Stimulated activated CD4-positive, alpha-beta T cell treated with anti-CD3 and anti-CD28 coated beads, Interleukin-2, amount 100 ng/mL, for 4 hours (primary cell): ENCODE measurements around the gene SLC43A3.
"Not testable (repeated sequence)": the region's sequence is repeated elsewhere in the genome, so short reads cannot be mapped to it uniquely, and the experiment has no call there.

ENCODE experiments used
- DNase-seq: peaks from one replicate; pipeline ENCODE4 v3.0.0-alpha.2; 2020; ENCODE audit warnings: low read depth

Gene SLC43A3

DNA sequence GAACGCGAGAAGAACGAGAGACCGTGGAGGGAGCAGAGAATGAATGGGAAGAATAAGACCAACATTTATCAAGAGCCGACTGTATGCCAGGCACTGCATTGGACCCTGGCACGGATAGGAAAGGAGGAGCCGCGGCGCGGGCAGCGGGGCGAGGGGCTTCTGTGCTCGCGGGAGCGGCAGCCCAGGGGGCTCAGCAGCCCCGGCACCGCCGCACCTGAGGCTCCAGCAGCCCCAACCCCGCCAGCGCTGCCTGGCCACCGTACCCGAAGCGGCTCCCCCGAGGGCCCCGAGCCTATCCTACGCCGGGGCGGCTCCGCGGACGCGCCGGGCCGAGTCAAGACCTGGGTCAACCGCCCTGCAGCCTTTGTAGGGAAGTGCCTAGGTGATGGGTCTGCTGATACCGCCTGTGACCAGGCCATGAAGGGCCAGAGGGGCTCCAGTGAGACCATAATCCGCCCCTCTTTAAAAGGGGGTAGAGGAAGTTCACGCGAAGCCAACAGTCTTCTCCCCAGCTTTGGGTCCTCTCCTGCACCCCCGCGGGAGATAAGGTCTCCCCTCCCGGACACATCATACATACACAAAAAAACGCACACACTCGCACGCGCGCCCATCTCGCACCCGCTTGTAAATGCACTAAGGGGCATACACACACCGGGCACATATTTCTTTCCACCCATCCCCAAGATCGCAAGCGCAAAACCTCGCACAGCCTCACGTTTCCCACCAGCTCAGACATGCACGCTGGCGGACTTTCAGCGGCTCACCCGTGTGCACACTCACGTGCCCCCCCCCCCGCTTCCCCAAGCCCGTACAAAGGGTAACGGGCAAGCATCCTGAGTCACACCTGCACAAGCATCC is 32.5 kb upstream of the SLC43A3 start:
- peak; percentile 23 for DNase-seq

DNA sequence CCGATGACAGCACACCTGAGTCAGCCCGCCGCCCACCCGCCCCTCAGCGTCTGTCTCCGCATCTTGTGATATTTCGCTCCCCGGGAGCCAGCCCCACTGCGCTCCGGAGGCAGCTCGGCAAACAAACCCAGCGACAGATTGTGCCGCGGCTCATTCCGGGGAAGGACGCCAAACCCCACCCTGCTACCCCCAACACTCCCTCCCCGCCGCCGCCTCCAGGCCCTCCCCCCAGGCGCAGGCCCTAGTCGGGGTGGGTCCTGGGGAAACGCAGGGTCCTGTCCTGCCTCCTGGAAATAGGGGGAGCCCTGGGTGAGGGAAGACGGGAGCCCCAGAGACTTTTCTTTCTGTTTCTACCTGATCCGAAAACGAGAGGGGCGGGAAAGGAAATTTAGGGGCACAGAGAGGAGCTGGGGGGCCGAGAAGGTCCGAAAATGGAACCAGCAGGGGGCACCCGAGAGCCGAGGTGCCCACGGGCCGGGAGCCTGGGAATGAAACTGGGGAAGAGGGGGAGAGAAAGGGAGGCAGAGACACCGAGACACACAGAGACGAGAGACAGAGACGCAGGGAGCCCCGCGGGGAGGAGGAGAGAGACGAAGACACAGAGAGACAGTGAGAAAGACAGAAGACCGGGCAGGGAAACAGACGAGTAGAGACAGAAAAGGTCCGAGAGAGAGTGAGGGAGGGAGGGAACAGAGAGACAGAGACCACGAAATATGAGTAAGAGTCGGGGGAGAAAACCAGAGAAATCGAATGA is 31.7 kb upstream of the SLC43A3 start:
- peak; percentile 84 for DNase-seq

DNA sequence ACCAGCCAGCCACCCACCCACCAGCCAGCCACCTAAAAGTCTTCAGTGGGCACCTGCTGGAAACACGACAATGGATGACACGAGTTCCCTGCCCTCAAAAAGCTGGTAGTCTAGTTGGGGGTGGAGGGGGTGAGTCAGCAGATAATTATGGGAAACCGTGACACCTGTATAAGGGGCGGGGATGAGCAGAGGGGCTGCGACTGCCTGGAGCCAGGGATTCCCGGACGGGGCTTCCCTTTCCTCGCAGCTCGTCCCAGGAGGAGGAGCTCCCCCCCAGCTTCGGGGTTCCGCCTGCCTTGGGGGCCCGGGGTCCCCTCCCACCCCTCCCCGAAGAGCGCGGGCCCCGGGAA is 31.1 kb upstream of the SLC43A3 start:
- DNase-seq = peak; percentile 62

DNA sequence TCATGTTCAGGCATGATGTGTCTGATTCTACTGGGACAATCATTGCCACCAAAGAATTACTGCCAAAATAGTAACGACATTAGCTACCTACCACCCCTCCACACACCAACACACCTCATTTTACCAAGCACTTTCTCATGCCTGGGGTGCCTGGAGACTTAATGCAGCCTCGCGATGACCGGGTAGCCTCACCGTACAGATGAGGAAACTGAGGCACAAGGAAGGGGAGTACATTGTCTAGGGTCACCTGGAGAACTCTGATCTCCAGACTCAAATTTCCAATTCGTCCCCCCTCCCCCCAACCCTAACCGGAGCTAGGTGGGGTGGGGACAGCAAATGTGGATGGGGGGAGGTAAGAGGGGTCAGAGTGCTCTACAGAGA is 30.7 kb upstream of the SLC43A3 start:
- DNase-seq = no peak

DNA sequence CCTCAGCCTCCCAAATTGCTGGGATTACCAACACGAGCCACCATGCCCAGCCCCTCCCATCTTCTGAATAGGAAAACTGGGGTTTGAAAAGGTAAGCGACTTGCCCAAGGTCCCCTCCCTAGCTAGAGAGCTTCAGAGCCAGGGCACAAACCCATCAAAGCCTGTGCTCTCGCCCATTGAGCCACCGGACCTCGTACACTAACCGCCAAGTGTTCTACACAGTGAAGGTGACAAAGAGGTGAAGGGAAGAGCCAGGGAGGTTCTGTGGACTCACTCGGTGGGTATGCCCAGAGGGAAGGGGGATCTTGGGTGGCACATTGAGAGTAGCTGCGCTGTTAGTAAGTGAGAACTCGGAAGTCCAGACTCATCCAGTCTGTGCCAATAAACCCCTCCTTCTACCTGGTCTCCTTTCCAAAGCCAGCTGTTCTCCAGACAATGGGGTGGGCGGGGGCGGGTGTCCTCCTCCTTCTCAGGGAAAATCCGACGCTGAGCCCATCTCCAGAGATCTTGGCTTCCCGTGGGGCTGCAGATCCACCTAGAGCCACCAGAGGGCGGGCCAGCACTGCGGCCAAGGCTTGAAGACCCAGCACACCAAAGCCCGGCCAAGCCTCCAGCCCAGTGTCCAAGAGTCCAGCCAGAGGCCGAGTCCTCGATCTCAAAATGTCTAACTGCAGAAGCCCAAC is 30.2 kb upstream of the SLC43A3 start:
- DNase-seq = peak; percentile 54

DNA sequence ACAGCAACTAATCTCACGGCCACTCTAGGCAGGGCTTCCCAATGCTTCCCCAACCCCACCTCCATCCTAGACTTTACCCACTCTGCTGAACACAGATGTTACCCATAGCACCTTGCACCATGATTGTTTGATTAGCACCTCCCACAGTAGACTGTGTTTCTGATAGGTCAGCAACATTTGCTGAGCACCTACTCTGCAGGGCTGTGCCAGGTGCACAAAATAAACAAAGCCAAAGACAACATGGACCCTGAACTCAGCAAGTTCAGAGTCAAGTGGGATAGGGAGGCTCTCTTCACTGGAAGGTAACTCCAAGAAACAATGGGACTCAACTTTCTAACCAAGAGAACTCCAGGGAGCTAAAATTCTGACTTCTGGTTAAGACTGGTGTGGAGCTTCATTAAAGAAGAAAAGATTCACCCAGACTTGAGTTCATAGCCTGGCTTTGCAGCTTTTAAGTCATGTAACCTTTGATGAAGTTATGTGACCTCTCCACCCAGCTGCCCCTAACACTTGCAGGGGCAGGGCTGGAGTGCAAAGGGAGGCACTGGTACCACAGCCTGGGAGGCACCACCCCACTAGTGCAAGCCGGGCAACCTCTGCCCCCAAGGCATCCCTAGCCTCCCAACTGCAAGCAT is 26.7 kb upstream of the SLC43A3 start:
- DNase-seq = no peak

DNA sequence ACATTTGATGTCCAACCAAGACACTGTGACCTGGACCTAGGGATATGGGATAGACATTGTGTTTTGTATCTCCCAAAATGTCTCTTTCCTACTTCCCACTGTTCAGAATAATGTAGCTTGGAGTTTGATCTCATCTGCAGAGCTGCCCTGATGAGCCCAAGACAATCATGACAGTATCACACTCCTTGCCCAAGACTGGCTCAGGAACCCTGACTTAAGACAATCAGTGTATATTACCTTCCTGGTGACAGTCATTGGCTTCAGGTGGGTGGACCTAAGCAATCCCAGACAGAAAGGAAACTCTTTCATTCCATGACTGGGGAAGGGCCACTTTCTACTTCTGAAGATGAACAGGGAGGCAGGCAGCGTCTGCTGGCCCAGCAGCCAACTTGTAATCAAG is 19.1 kb upstream of the SLC43A3 start:
- no peak for DNase-seq

DNA sequence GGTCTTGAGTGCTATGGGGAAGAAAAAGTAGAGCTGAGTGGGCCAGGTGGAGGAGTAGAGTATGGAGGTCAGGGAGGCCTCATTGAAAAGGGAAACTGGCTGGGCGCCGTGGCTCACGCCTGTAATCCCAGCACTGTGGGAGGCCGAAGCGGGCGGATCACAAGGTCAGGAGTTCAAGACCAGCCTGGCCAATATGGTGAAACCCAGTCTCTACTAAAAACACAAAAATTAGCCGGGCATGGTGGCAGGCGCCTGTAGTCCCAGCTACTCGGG is 18.1 kb upstream of the SLC43A3 start:
- DNase-seq = not testable (repeated sequence)

DNA sequence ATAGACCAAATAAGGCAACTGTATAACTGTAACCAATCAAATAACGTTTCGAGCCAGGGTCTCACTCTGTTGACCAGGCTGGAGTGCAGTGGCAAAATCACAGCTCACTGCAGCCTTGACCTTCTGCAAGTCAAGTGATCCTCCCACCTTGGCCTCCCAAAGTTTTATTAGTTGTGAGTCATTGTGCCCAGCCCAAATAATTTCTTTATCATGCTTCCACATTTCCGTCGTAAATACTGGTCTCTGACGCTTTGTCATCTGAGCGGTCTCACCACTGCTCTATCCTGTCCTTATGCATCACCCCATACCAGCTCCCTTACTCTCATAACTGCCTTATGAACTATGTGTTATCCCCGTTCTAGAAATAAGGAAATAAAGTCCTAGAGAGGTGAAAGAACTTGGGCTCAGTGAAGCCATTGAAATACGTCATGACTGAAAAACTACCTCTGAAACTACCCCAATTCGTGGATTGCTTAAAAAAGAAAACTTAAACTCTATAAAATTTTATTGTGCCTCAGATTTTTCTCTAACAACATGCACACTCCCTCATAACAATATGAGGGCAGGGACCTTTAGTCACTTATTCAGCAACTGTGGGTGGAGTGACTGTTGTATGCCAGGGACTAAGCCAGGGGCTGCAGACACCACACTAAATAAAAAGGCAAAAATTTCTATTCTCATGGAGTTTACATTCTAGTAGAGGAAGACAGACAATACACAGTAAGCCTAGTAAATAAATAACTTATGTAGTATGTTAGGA is 17.6 kb upstream of the SLC43A3 start:
- no peak for DNase-seq

DNA sequence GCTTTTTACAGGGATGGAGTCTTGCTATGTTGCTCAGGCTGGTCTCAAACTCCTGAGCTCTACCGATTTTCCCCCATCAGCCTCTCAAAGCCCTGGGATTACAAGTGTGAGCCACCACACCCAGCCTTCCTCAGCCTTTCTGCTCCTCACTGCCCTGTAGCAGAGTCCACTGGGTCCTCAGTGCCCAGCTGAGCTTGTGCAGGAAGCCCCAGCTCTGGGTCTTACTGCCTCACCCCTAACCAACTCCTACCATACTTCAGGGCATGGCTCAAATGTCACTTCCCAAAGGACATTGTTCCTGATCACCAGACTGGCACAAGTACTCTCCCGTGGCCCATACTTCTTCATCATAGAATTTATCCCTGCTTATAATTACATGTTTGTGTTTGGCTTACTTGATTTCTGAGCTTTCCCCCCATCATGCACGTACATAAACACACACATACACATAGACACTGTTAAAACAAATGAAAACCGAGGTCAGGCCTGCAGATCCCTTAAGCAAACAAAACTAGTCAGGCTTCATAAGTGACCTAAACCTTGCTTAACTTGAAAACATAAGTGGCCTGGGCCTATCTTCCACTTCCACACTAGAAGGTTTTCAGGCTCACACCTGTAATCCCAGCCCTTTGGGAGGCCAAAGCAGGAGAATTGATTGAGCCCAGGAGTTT is 14.0 kb upstream of the SLC43A3 start:
- DNase-seq = no peak

DNA sequence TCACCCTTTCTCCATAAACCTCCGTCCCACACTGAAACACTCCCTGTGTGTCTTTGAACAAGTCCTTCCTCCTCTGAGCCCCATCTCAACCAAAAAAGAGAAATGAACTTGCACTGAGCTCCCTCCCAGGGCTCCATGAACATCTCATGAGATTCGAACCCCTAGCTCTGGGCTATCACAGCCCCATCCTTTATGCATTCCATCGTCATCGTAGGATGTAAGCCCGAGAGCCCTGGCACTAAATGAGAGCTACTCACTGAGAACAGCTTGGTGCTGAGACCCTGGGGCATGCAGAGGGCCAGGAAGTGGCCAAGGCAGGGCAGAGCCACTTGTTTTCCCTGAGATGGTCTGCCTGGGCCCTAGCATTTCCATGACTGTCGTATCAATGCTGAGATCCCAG is 12.9 kb upstream of the SLC43A3 start:
- no peak for DNase-seq

DNA sequence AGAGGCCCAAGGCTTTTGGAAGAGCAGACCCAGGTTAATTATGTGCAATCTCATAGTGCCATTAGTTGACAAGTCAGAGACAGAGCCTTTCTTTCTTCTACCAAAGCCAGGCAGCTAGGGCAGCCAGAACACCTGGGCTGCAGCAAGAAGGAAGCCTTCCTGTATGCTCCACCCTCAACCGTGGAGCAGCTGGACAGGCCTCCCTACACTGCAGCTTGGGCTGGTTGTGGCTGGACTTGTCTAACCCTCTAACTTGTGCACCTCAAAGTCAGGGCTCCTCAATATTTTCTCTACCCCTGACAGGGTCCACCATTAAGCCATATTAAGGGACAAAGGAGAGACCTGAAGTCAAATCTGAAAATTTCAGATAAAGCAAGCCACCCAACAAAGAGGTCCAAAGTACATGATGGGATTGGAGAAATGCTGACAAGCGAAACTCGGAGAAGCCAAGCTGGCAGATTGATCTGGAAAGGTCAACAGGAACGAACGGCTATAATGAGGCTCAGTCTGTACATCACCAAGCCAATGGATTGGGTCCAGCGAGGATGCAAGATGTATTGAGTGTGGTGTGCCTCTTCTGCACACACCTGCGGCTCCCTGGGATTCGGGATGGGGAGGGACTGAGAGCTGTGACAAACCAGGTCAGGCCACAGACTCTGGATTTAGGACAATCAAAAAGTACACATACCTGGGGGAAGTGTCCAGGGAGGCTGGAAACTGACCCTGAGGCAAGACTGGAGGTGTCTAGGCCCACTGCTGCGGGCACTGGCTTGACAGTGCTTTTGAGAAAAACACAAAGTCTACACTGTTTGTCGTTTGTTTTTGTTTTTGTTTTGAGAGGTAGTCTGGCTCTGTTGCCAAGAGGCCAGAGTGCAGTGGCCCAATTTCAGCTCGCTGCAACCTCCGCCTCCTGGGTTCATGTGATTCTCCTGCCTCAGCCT is 11.7 kb upstream of the SLC43A3 start:
- DNase-seq = no peak

DNA sequence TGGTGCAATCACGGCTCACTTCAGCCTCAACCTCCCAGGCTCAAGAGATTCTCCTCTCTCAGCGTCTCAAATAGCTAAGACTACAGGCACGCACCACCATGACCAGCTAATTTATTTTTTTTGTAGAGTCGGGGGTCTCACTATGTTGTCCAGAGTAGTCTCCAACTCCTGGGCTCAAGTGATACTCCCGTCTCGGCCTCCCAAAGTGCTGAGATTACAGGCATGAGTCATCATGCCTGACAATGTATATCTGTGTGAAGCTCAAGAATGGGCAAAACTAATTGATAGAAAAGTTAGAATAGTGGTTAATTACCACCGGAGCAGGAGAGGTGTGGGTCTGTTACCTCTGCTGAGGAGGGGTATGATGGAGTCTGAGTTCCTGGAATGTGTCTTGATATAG is 9.1 kb upstream of the SLC43A3 start:
- DNase-seq = no peak

DNA sequence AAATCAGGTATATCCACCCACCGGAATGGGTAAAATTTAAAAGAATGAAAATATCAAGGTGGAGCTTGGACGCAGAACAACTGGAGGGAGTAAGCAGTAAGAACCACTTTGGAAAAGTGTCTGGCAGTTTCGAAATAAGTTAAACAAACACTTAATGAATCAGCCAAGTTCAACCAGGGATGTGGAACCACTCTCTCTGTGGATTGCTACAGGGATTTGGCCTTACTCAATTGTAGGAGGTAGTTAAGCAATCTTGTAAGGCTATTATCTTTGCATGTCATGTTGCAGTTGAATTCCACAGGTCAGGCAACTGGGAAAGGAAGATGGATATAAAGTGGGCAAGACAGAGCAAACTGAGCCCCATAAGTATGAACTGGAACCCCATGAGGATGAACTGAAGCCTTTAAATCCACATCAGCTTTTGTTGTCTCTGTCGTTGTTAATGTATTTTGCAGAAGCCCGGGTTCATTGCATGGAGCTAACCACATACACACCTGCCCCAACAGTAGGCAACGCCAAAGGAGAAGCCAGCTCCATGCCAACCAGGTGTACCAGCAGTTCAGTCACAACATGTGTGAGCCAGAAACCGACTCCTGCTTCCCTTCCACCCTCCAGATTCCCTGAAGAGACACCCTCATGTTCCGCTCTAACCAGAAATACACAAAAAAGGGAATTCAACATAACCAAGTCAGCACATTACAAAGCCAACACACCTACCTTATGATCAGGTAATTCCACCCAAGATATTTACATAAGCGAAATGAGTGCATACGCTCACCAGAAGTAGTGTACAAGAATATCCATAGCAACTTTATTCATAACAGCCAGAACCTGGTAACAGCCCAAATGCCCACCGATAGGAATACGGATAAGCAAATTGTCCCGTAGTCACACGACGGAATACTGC is 8.0 kb upstream of the SLC43A3 start:
- DNase-seq = no peak

DNA sequence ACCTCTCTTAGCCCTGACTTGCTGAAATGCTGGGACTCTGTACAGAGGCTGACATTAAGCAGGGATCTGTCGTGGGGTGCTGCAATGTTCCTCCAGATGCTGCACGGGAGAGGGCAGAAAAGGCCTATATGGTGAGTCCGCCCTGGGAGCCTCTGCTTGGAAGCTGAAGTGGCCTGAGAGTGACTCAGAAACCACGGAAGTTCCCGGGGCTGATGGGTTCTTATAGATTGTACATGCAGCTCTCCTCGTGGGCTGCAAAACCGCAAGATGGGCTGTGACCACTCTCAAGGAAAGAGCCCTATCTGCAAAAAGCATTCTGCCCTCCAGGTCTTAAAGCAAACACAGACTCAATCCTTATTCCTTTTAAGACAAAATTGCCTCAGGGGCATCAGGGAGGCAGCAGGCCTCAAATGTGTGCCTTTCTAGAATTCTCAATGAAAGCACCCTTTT is 5.8 kb upstream of the SLC43A3 start:
- no peak for DNase-seq

DNA sequence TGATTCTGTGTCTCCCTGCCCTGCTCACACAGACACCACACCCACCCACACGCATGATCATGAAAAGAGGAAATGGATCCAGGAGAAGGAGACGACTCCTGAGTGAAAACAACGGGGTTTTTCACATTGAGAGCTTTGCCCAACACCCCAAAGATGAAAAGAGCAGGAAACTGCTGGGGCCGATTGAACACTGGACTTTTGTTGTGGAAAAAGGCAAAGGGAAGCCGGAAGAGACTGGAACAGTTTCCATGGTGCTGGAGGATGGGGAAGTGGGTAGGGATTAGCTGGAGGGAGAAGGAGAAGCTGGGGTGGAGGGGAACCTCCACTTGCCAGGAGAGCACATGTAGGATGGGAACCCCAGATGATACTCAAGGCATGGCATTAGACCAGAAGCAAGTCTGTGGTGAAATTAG is 5.2 kb upstream of the SLC43A3 start:
- no peak for DNase-seq

DNA sequence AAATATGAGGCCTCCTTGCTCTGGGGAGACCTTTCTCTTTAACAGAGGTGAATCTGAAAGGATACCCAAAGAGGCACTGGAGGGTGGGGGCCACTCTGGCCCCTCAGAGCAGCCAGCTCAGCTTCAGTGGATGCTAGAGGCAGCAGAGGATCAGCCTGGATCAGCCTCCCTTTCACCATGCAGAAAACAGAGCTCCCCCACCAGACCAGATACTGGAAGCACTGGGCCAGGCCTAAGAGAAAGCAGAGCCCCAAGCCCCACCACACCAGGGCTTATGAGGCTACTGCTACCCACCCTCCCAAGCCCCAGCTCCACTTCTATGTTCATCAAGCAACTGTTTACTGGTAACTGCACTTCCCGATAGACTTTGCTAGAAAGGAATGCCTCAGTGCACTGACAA is 4.0 kb upstream of the SLC43A3 start:
- DNase-seq = no peak

DNA sequence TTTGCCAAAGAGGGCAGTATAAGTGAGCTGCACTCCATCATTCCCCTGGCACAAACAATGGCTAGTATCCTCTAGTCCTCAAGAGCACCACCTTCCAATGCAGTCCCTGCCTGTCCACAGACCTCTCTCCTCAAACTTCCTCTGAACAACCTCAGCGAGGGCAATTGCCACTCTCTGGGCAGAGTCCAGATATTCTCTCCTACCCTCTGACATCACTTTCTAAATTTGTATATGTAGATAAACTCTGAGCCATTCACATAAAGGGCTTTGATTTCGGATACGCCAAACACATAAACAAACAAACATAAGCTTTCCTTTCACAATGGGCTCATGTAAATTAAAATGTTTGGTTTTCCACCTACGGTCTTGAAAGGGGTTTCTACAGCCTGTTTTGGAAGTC is 3.0 kb upstream of the SLC43A3 start:
- DNase-seq = no peak

DNA sequence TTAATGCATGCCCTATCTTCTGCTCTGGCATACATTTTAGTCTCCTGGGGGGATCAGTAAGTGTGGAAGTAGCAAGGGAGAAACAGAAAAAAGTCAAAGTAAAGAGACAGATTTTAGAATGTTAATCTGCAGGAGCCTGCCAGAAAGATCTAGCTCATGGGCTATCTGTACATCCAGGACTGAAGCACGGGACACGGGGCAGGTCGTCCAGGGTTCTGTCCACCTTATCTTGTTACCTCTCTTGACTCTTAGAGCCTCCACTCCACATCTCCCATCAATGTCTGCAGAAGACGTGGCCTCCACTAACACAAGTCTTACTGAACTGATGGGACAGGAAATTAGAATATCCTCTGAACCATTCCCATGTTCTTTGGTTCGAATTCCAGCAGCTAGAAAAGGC is 1.7 kb upstream of the SLC43A3 start:
- DNase-seq = no peak
